HepG2 (cell line): ENCODE data around the gene GFAP. TPM values are rescaled to one million over a fixed set of nuclear protein-coding genes. Genes with fewer than 3 reads are reported as not detected.

Source experiments
- ARNT2 ChIP-seq: sonication (generic); formaldehyde crosslinking; IDR thresholded peaks from 2 replicates; pipeline ENCODE4 v1.8.0; 2022; ENCODE audit warnings: mild to moderate bottlenecking, low read depth, missing genetic modification reagents, moderate library complexity
- ASH2L ChIP-seq: fragments of 300-600, 200-600 bp; sonication (generic); IDR thresholded peaks from 2 replicates; pipeline ENCODE4 v1.7.0; 2017; ENCODE audit warnings: low read depth, mild to moderate bottlenecking, moderate library complexity, mixed read lengths, low read length; ENCODE audit not compliant: insufficient read length
- BCL3 ChIP-seq: sonication (generic); formaldehyde crosslinking; IDR thresholded peaks from 2 replicates; pipeline ENCODE4 v1.5.1; 2020; ENCODE audit warnings: mild to moderate bottlenecking, missing genetic modification reagents, moderate library complexity
- BCL6 ChIP-seq: IDR thresholded peaks from 2 replicates; pipeline ENCODE4 v1.6.1; 2016; ENCODE audit warnings: missing genetic modification reagents, missing compliant biosample characterization
- GRHL1 ChIP-seq: sonication (generic); formaldehyde crosslinking; conservative IDR thresholded peaks from 2 replicates; pipeline ENCODE4 v1.8.0; 2022; ENCODE audit warnings: missing genetic modification reagents
- HNF4G ChIP-seq, 2 experiments: sonication (generic) in 1 of 2; formaldehyde crosslinking in 1 of 2; IDR thresholded peaks; 2 replicates each; pipeline versions ENCODE4 v1.4.0 to v1.6.1; 2011 to 2020; ENCODE audit warnings: borderline replicate concordance in 2 of 2, low read depth in 2 of 2, mild to moderate bottlenecking in 2 of 2, low read length in 1 of 2, missing genetic modification reagents in 1 of 2, moderate library complexity in 1 of 2
- JUN ChIP-seq: sonication (generic); formaldehyde crosslinking; IDR thresholded peaks from 2 replicates; pipeline ENCODE4 v1.4.0; 2020; ENCODE audit warnings: mild to moderate bottlenecking, missing genetic modification reagents
- KDM3A ChIP-seq: IDR thresholded peaks from 2 replicates; pipeline ENCODE4 v1.6.1; 2018; ENCODE audit warnings: low read depth, missing compliant biosample characterization
- NCOR1 ChIP-seq: fragments of 200-600 bp; sonication (generic); IDR thresholded peaks from 2 replicates; pipeline ENCODE4 v1.7.0; 2017; ENCODE audit warnings: antibody characterized with exemption, low read length, borderline replicate concordance
- SMAD3 ChIP-seq: sonication (generic); formaldehyde crosslinking; IDR thresholded peaks from 2 replicates; pipeline ENCODE4 v1.4.0; 2020; ENCODE audit warnings: missing genetic modification reagents
- SP1 ChIP-seq, 2 experiments: fragments of 450-650 bp in 1 of 2; sonication (generic) in 1 of 2; formaldehyde crosslinking in 1 of 2; IDR thresholded peaks; 2 replicates each; pipeline versions ENCODE4 v1.4.0 to v1.6.1; 2016 to 2020; ENCODE audit warnings: missing genetic modification reagents in 1 of 2
- SP2 ChIP-seq: sonication (generic); formaldehyde crosslinking; IDR thresholded peaks from 2 replicates; pipeline ENCODE4 v1.5.1; 2020; ENCODE audit warnings: mild to moderate bottlenecking, missing genetic modification reagents
- TCF12 ChIP-seq, 2 experiments: fragments of 450-650 bp in 1 of 2; sonication (generic) in 1 of 2; formaldehyde crosslinking in 1 of 2; IDR thresholded peaks; 2 replicates each; pipeline versions ENCODE4 v1.6.1 to v1.8.0; 2017 to 2022; ENCODE audit warnings: antibody characterized with exemption in 1 of 2, mild to moderate bottlenecking in 1 of 2, missing genetic modification reagents in 1 of 2, moderate library complexity in 1 of 2
- TFDP1 ChIP-seq: IDR thresholded peaks from 2 replicates; pipeline ENCODE4 v1.6.1; 2016; ENCODE audit warnings: missing compliant biosample characterization, missing genetic modification reagents, borderline replicate concordance
- ZIK1 ChIP-seq: sonication (generic); formaldehyde crosslinking; IDR thresholded peaks from 2 replicates; pipeline ENCODE4 v1.5.0; 2020; ENCODE audit warnings: mild to moderate bottlenecking, low read depth, missing genetic modification reagents, borderline replicate concordance
- ZNF10 ChIP-seq: sonication (generic); formaldehyde crosslinking; IDR thresholded peaks from 2 replicates; pipeline ENCODE4 v1.4.0; 2020; ENCODE audit warnings: mild to moderate bottlenecking, low read depth, missing genetic modification reagents, borderline replicate concordance
- ZNF225 ChIP-seq: sonication (generic); formaldehyde crosslinking; IDR thresholded peaks from 2 replicates; pipeline ENCODE4 v1.4.0; 2020; ENCODE audit warnings: mild to moderate bottlenecking, missing genetic modification reagents
- ZNF232 ChIP-seq: sonication (generic); formaldehyde crosslinking; IDR thresholded peaks from 2 replicates; pipeline ENCODE4 v1.4.0; 2020; ENCODE audit warnings: missing genetic modification reagents, borderline replicate concordance
- ZNF263 ChIP-seq: sonication (generic); formaldehyde crosslinking; IDR thresholded peaks from 2 replicates; pipeline ENCODE4 v1.4.0; 2020; ENCODE audit warnings: missing genetic modification reagents
- ZNF282 ChIP-seq: fragments of 450-650 bp; IDR thresholded peaks from 2 replicates; pipeline ENCODE4 v1.6.1; 2018; ENCODE audit not compliant: partially characterized antibody
- ZNF431 ChIP-seq: sonication (generic); formaldehyde crosslinking; IDR thresholded peaks from 2 replicates; pipeline ENCODE4 v1.9.0; 2022; ENCODE audit warnings: missing genetic modification reagents, low read depth, mild to moderate bottlenecking, borderline replicate concordance
- ZNF564 ChIP-seq: sonication (generic); formaldehyde crosslinking; IDR thresholded peaks from 2 replicates; pipeline ENCODE4 v1.8.1; 2023; ENCODE audit warnings: mild to moderate bottlenecking, missing genetic modification reagents
- ZNF619 ChIP-seq: sonication (generic); formaldehyde crosslinking; IDR thresholded peaks from 2 replicates; pipeline ENCODE4 v1.4.0; 2020; ENCODE audit warnings: mild to moderate bottlenecking, missing genetic modification reagents
- ZZZ3 ChIP-seq: sonication (generic); formaldehyde crosslinking; IDR thresholded peaks from 2 replicates; pipeline ENCODE4 v1.4.0; 2020; ENCODE audit warnings: missing genetic modification reagents, mild to moderate bottlenecking, borderline replicate concordance
- polyA plus RNA-seq, 8 experiments: library from polyadenylated mRNA; depleted of rRNA in 3 of 8; stranded (reverse) in 7 of 8; unstranded in 1 of 8; fragments of >200 nt; fragmentation: Illumina TruSeq in 4 of 8; extraction: Trizol in 4 of 8; gene quantifications; 2 replicates each; pipeline versions ENCODE4 v1.2.1 to v1.2.3, GENCODE V29; 2011 to 2016; ENCODE audit warnings: low read depth in 4 of 8, missing spikeins in 1 of 8, mixed read lengths in 1 of 8; ENCODE audit not compliant: insufficient read depth in 1 of 8
- total RNA-seq, 5 experiments: library from RNA; depleted of rRNA; stranded (reverse); fragments of >200 nt; fragmentation: Illumina TruSeq; extraction: Trizol; gene quantifications; 2 replicates each; pipeline ENCODE4 v1.2.3, GENCODE V29; 2016; ENCODE audit warnings: low read depth in 1 of 5

Gene GFAP
- total and polyA plus RNA-seq, 2 of the 13 experiments (the other 11 are each of a cell fraction or from before 2014, with no cell fraction given), result 0.11 to 0.29 TPM

GRCh38 chr17:44899074-44899782 is 16.1 kb downstream of the GFAP start, which contains the start of gene EFTUD2 (continued):
- TF ChIP-seq TFDP1 (CRISPR knock-in tag), result peak; percentile 73; the same call in 1 of the 2 replicates
- no peak for TF ChIP-seq GRHL1 (CRISPR knock-in tag)
- peak; percentile 67; the same call in 1 of the 2 replicates for TF ChIP-seq NCOR1
- TF ChIP-seq SP1 (IDR thresholded peaks at IDR 0.05), result no peak
- peak; percentile 86; the same call in 1 of the 2 replicates for TF ChIP-seq SP1 (CRISPR knock-in tag; IDR thresholded peaks at IDR 0.05)
- TF ChIP-seq ASH2L, result peak; percentile 99
- TF ChIP-seq ZNF10 (CRISPR knock-in tag), result no peak
- peak; percentile 92 for TF ChIP-seq KDM3A (CRISPR knock-in tag)
- peak; percentile 64 for TF ChIP-seq BCL6 (CRISPR knock-in tag)
- peak; percentile 95 for TF ChIP-seq ZNF225 (CRISPR knock-in tag)
- peak; percentile 75; the same call in 1 of the 2 replicates for TF ChIP-seq ZNF564 (CRISPR knock-in tag)
- TF ChIP-seq ZZZ3 (CRISPR knock-in tag), result peak; percentile 99; the same call in 1 of the 2 replicates
- TF ChIP-seq ZNF282, result no peak
- TF ChIP-seq ZNF619 (CRISPR knock-in tag), result peak; percentile 96; the same call in 1 of the 2 replicates
- peak; percentile 89; the same call in 1 of the 2 replicates for TF ChIP-seq ZIK1 (CRISPR knock-in tag)
- TF ChIP-seq SP2 (CRISPR knock-in tag), result peak; percentile 52
- TF ChIP-seq SMAD3, result peak; percentile 96
- TF ChIP-seq HNF4G (IDR thresholded peaks at IDR 0.05; ENCODE audit: borderline replicate concordance, low read depth, low read length), result no peak
- TF ChIP-seq HNF4G (CRISPR knock-in tag; IDR thresholded peaks at IDR 0.05; ENCODE audit: borderline replicate concordance, low read depth), result no peak
- TF ChIP-seq ZNF431 (CRISPR knock-in tag), result peak; percentile 56; the same call in 1 of the 2 replicates
- TF ChIP-seq ZNF232, result peak; percentile 93
- peak; percentile 74; the same call in 1 of the 2 replicates for TF ChIP-seq BCL3 (CRISPR knock-in tag)
- peak; percentile 89 for TF ChIP-seq JUN (CRISPR knock-in tag)
- no peak for TF ChIP-seq TCF12 (IDR thresholded peaks at IDR 0.05)
- peak; percentile 48; the same call in 1 of the 2 replicates for TF ChIP-seq TCF12 (CRISPR knock-in tag; IDR thresholded peaks at IDR 0.05)
- TF ChIP-seq ARNT2 (CRISPR knock-in tag), result no peak
- TF ChIP-seq ZNF263 (CRISPR knock-in tag), result peak; percentile 52
